ENCODE measurements around the gene ANXA8.
"Not testable (repeated sequence)": the region's sequence is repeated elsewhere in the genome, so short reads cannot be mapped to it uniquely, and the experiment has no call there.

Gene ANXA8

GRCh38 chr10:47462577-47463358, 21.1 kb downstream of the ANXA8 start:
- DNase-seq: not testable (repeated sequence)

GRCh38 chr10:47461261-47461687, 22.6 kb downstream of the ANXA8 start:
- not testable (repeated sequence) for DNase-seq

- DNase-seq: no peak
Measured at GRCh38 chr10:47458466-47459154, 25.3 kb downstream of the ANXA8 start.

- DNase-seq: no peak
Measured at GRCh38 chr10:47457826-47458225, 26.1 kb downstream of the ANXA8 start.

GRCh38 chr10:47457528-47457820, 26.4 kb downstream of the ANXA8 start:
- DNase-seq: no peak

GRCh38 chr10:47456794-47457527, 27.0 kb downstream of the ANXA8 start:
- no peak for DNase-seq

- no peak for DNase-seq
Measured at GRCh38 chr10:47456079-47456785, 27.7 kb downstream of the ANXA8 start.

- DNase-seq: not testable (repeated sequence)
Measured at GRCh38 chr10:47455350-47456078, 28.4 kb downstream of the ANXA8 start.

- DNase-seq: no peak
Measured at GRCh38 chr10:47454780-47455058, 29.2 kb downstream of the ANXA8 start.

- no peak for DNase-seq
Measured at GRCh38 chr10:47454008-47454779, 29.7 kb downstream of the ANXA8 start.

GRCh38 chr10:47453141-47454007, 30.5 kb downstream of the ANXA8 start:
- no peak for DNase-seq

GRCh38 chr10:47452495-47453140, 31.3 kb downstream of the ANXA8 start:
- peak; percentile 47 for DNase-seq

- no peak for DNase-seq
Measured at GRCh38 chr10:47451998-47452494, 31.9 kb downstream of the ANXA8 start.

GRCh38 chr10:47451273-47451997, 32.5 kb downstream of the ANXA8 start:
- no peak for DNase-seq

GRCh38 chr10:47450442-47450841, 33.5 kb downstream of the ANXA8 start:
- no peak for DNase-seq

GRCh38 chr10:47449979-47450378, 33.9 kb downstream of the ANXA8 start:
- no peak for DNase-seq

GRCh38 chr10:47449102-47449978, 34.6 kb downstream of the ANXA8 start:
- no peak for DNase-seq

- DNase-seq: no peak
Measured at GRCh38 chr10:47447705-47448104, 36.2 kb downstream of the ANXA8 start.
